H1 (cell line): ENCODE measurements around the gene RUBCN. TPM values are rescaled to one million over a fixed set of nuclear protein-coding genes. Genes with fewer than 3 reads are reported as not detected.

Source experiments
- CTCF ChIA-PET: fragments of 300-600 bp; sonication (Branson Sonifier 250); formaldehyde crosslinking; loops from one replicate; lab custom pipeline; 2021; ENCODE audit not compliant: partially characterized antibody; lab: Charles Lee
- POLR2A ChIA-PET: fragments of 300-600 bp; sonication (Branson Sonifier 250); formaldehyde crosslinking; loops from one replicate; lab custom pipeline; 2021; ENCODE audit warnings: inconsistent platforms; ENCODE audit not compliant: partially characterized antibody; lab: Charles Lee
- DNase-seq, 2 experiments: peaks; one replicate each; pipeline versions ENCODE4 v3.0.0 to v3.0.0-alpha.2; 2010 to 2022; ENCODE audit warnings: low spot score in 2 of 2, low read depth in 1 of 2, mixed read lengths in 1 of 2
- FAIRE-seq: peaks from 2 replicates; lab custom pipeline; 2011; peaks lifted over from hg19 to GRCh38; lab: Jason Lieb, UNC
- H2AFZ ChIP-seq: 2 replicates; pipeline ENCODE4 v1.8.1; 2012; ENCODE audit warnings: low read length, inconsistent platforms
- H2AK5ac ChIP-seq: 2 replicates; pipeline ENCODE4 v1.6.1; 2013; ENCODE audit warnings: low read depth, low read length
- H2BK120ac ChIP-seq: replicated peaks from 2 replicates; pipeline ENCODE3; 2013; ENCODE audit warnings: low read depth, low read length, inconsistent platforms
- H2BK12ac ChIP-seq: 2 replicates; pipeline ENCODE4 v1.6.1; 2013; ENCODE audit warnings: low read depth, low read length
- H2BK15ac ChIP-seq: 2 replicates; pipeline ENCODE4 v1.6.1; 2013; ENCODE audit warnings: low read length
- H2BK20ac ChIP-seq: 2 replicates; pipeline ENCODE4 v1.6.1; 2013; ENCODE audit warnings: low read length
- H2BK5ac ChIP-seq: 2 replicates; pipeline ENCODE4 v1.6.1; 2013; ENCODE audit warnings: low read depth, low read length
- H3K14ac ChIP-seq: 2 replicates; pipeline ENCODE4 v1.6.1; 2013; ENCODE audit warnings: inconsistent platforms; ENCODE audit not compliant: insufficient read length
- H3K18ac ChIP-seq: 2 replicates; pipeline ENCODE4 v1.6.1; 2013; ENCODE audit warnings: low read length; ENCODE audit errors: extremely low read depth
- H3K23ac ChIP-seq: 2 replicates; pipeline ENCODE4 v1.6.1; 2013; ENCODE audit warnings: inconsistent platforms; ENCODE audit not compliant: insufficient read length
- H3K23me2 ChIP-seq: 2 replicates; pipeline ENCODE4 v1.6.1; 2013; ENCODE audit warnings: low read depth, low read length
- H3K27ac ChIP-seq: 2 replicates; pipeline ENCODE4 v1.6.1; 2011; ENCODE audit warnings: low read depth, low read length, inconsistent platforms
- H3K27me3 ChIP-seq, 4 experiments: replicated peaks in 1 of 4; 1 replicate in 1 of 4; 2 replicates in 3 of 4; pipeline versions ENCODE4 v1.6.1 to v1.8.1; 2011 to 2013; ENCODE audit warnings: low read length in 3 of 4, mild to moderate bottlenecking in 3 of 4, inconsistent platforms in 2 of 4, mixed read lengths in 2 of 4, moderate library complexity in 1 of 4; ENCODE audit not compliant: control insufficient read depth in 3 of 4, insufficient read depth in 3 of 4; ENCODE audit errors: extremely low read depth in 1 of 4
- H3K36me3 ChIP-seq, 4 experiments: 2 replicates each; pipeline versions ENCODE4 v1.6.1 to v1.8.1; 2011 to 2013; ENCODE audit warnings: mild to moderate bottlenecking in 4 of 4, low read length in 3 of 4, moderate library complexity in 2 of 4, control low read depth in 1 of 4, inconsistent platforms in 1 of 4; ENCODE audit not compliant: insufficient read depth in 4 of 4, control insufficient read depth in 2 of 4
- H3K4ac ChIP-seq: replicated peaks from 2 replicates; pipeline ENCODE3; 2013; ENCODE audit warnings: low read length, low read depth, mixed read lengths, inconsistent platforms; ENCODE audit not compliant: insufficient read length
- H3K4me1 ChIP-seq, 4 experiments: replicated peaks in 1 of 4; 1 replicate in 1 of 4; 2 replicates in 3 of 4; pipeline versions ENCODE4 v1.6.1 to v1.8.1; 2011 to 2013; ENCODE audit warnings: low read length in 3 of 4, inconsistent platforms in 2 of 4, mixed read lengths in 1 of 4; ENCODE audit not compliant: insufficient read depth in 4 of 4, control insufficient read depth in 3 of 4
- H3K4me2 ChIP-seq, 2 experiments: 2 replicates each; pipeline versions ENCODE4 v1.6.1 to v1.8.1; 2011 to 2013; ENCODE audit warnings: low read depth in 2 of 2, low read length in 2 of 2, control low read depth in 1 of 2, inconsistent platforms in 1 of 2, mild to moderate bottlenecking in 1 of 2; ENCODE audit not compliant: insufficient read depth in 1 of 2
- H3K4me3 ChIP-seq, 4 experiments: fragments of 200-600, 300-600 bp in 1 of 4; sonication (generic), shearing (Covaris generic), sonication (Bioruptor Twin) in 1 of 4; 2 replicates each; pipeline versions ENCODE4 v1.5.1 to v1.8.1; 2011 to 2016; ENCODE audit warnings: low read length in 4 of 4, low read depth in 3 of 4, control low read depth in 2 of 4, inconsistent platforms in 2 of 4, mild to moderate bottlenecking in 2 of 4, mixed read lengths in 1 of 4, moderate library complexity in 1 of 4; ENCODE audit not compliant: insufficient read depth in 2 of 4; ENCODE audit errors: extremely low read depth in 1 of 4
- H3K56ac ChIP-seq: replicated peaks from 2 replicates; pipeline ENCODE3; 2013; ENCODE audit warnings: low read depth, mild to moderate bottlenecking, mixed read lengths, low read length, inconsistent platforms; ENCODE audit not compliant: insufficient read length
- H3K79me1 ChIP-seq: 2 replicates; pipeline ENCODE4 v1.6.1; 2013; ENCODE audit warnings: low read depth, low read length, control low read depth
- H3K79me2 ChIP-seq, 2 experiments: 2 replicates each; pipeline versions ENCODE4 v1.6.1 to v1.8.1; 2012 to 2013; ENCODE audit warnings: low read length in 2 of 2, mild to moderate bottlenecking in 2 of 2, inconsistent platforms in 1 of 2; ENCODE audit not compliant: insufficient read depth in 2 of 2, control insufficient read depth in 1 of 2
- H3K9ac ChIP-seq, 4 experiments: replicated peaks in 1 of 4; 1 replicate in 1 of 4; 2 replicates in 3 of 4; pipeline versions ENCODE4 v1.6.1 to v1.8.1; 2011 to 2013; ENCODE audit warnings: low read depth in 3 of 4, low read length in 3 of 4, control low read depth in 2 of 4, mild to moderate bottlenecking in 2 of 4, moderate library complexity in 2 of 4, inconsistent platforms in 1 of 4; ENCODE audit errors: extremely low read depth in 1 of 4
- H3K9me3 ChIP-seq, 2 experiments: 2 replicates each; pipeline versions ENCODE4 v1.6.1 to v1.8.1; 2012 to 2013; ENCODE audit warnings: mild to moderate bottlenecking in 2 of 2, moderate library complexity in 2 of 2, control low read depth in 1 of 2, inconsistent platforms in 1 of 2, low read depth in 1 of 2, low read length in 1 of 2, mixed read lengths in 1 of 2; ENCODE audit not compliant: insufficient read depth in 2 of 2
- H4K20me1 ChIP-seq, 2 experiments: replicated peaks in 1 of 2; 2 replicates each; pipeline versions ENCODE3 to v1.8.1; 2011 to 2013; ENCODE audit warnings: inconsistent platforms in 2 of 2, low read length in 2 of 2, mild to moderate bottlenecking in 1 of 2; ENCODE audit not compliant: insufficient read depth in 2 of 2, control insufficient read depth in 1 of 2
- H4K5ac ChIP-seq: 2 replicates; pipeline ENCODE4 v1.6.1; 2013; ENCODE audit warnings: low read length, low read depth, mixed read lengths, inconsistent platforms; ENCODE audit not compliant: insufficient read length
- H4K8ac ChIP-seq: 2 replicates; pipeline ENCODE4 v1.8.0; 2013; ENCODE audit warnings: mild to moderate bottlenecking, moderate library complexity, low read length, inconsistent platforms; ENCODE audit not compliant: insufficient read depth; ENCODE audit errors: extremely low read depth
- H4K91ac ChIP-seq: replicated peaks from 2 replicates; pipeline ENCODE3; 2013; ENCODE audit warnings: low read length, mixed read lengths, inconsistent platforms; ENCODE audit not compliant: insufficient read length
- BACH1 ChIP-seq: IDR thresholded peaks from 2 replicates; pipeline ENCODE4 v1.6.1; 2012; ENCODE audit warnings: low read length, improper control_type of control experiment
- CHD1 ChIP-seq: IDR thresholded peaks from 2 replicates; pipeline ENCODE4 v1.6.1; 2012; ENCODE audit warnings: low read depth, low read length, improper control_type of control experiment
- MAFK ChIP-seq: IDR thresholded peaks from 2 replicates; pipeline ENCODE4 v1.6.1; 2012; ENCODE audit warnings: low read depth, mild to moderate bottlenecking, improper control_type of control experiment, low read length
- SAP30 ChIP-seq: fragments of 300-600 bp; sonication (generic); IDR thresholded peaks from 2 replicates; pipeline ENCODE4 v1.7.1; 2012; ENCODE audit warnings: low read length, moderate library complexity, mild to moderate bottlenecking, inconsistent platforms; ENCODE audit not compliant: insufficient read depth, insufficient replicate concordance
- SIN3A ChIP-seq, 2 experiments: IDR thresholded peaks in 1 of 2; conservative IDR thresholded peaks in 1 of 2; 2 replicates each; pipeline ENCODE4 v1.6.1; 2011 to 2012; ENCODE audit warnings: low read length in 2 of 2, improper control_type of control experiment in 1 of 2, low read depth in 1 of 2, mild to moderate bottlenecking in 1 of 2
- TCF12 ChIP-seq: IDR thresholded peaks from 2 replicates; pipeline ENCODE4 v1.6.1; 2011; ENCODE audit warnings: low read depth, mild to moderate bottlenecking, low read length
- polyA plus RNA-seq, 7 experiments: library from polyadenylated mRNA; depleted of rRNA in 3 of 7; stranded (reverse) in 5 of 7; unstranded in 2 of 7; fragments of >200 nt in 5 of 7; fragments of 200-250 nt in 2 of 7; gene quantifications; 1 replicate in 5 of 7; 2 replicates in 1 of 7; 4 replicates in 1 of 7; pipeline versions ENCODE4 v1.2.1 to v1.2.3, GENCODE V29; 2011 to 2013; ENCODE audit warnings: missing spikeins in 2 of 7, mixed read lengths in 2 of 7
- total RNA-seq: library from RNA; stranded (reverse); fragmentation: NEBNext Ultra II Directional; extraction: Animal tissue kit (Norgen Biotek cat#: 25700); gene quantifications from 2 replicates; pipeline ENCODE4 v1.2.1, GENCODE V29; 2021

Gene RUBCN
- total and polyA plus RNA-seq, 2 of the 8 experiments (the other 6 are each of a cell fraction or from before 2014, with no cell fraction given), result 9.3 to 21.9 TPM

- H2BK20ac ChIP-seq, result no peak overlapping the region
- CTCF ChIA-PET, result no interaction called here
- no peak overlapping the region for H3K27ac ChIP-seq
- no peak overlapping the region for H4K8ac ChIP-seq
- no peaks in the 10 kb centered on the region for H3K4me1 ChIP-seq
- H4K5ac ChIP-seq, result no peak overlapping the region
- H2BK5ac ChIP-seq, result no peak overlapping the region
- no peaks in the 10 kb centered on the region for H3K27me3 ChIP-seq
- H3K56ac ChIP-seq, result no peak overlapping the region
- no peaks in the 10 kb centered on the region; the same call in 1 of the 2 replicates for H3K23me2 ChIP-seq
- H3K4me2 ChIP-seq, result no peak overlapping the region
- H3K4me3 ChIP-seq, result no peak overlapping the region
- H3K18ac ChIP-seq, result no peak overlapping the region
- no peaks in the 10 kb centered on the region for H3K36me3 ChIP-seq
- no peak overlapping the region for H3K14ac ChIP-seq
- H4K20me1 ChIP-seq, result no peaks in the 10 kb centered on the region
- 0 out of 4 replicates have a peak, but pooled peaks cover 3 to 5% of the 10 kb centered on the region in 2 experiments for H3K9me3 ChIP-seq
- H3K23ac ChIP-seq, result no peak overlapping the region
- DNase-seq (no peak), FAIRE-seq (no peak)
- H3K79me2 ChIP-seq, result no peaks in the 10 kb centered on the region
- H2BK15ac ChIP-seq, result no peak overlapping the region
- no peak overlapping the region for H4K91ac ChIP-seq
- no peak overlapping the region for H2AK5ac ChIP-seq
- H3K4ac ChIP-seq, result no peak overlapping the region
- H2BK12ac ChIP-seq, result no peak overlapping the region
- no peak overlapping the region for H3K9ac ChIP-seq
- POLR2A ChIA-PET, result no interaction called here
- no peaks in the 10 kb centered on the region for H3K79me1 ChIP-seq
- H2AFZ ChIP-seq, result no peak overlapping the region
- H2BK120ac ChIP-seq, result no peak overlapping the region
- TF ChIP-seq MAFK (no peak), TCF12 (no peak), CHD1 (no peak), SAP30 (no peak), BACH1 (no peak), SIN3A (conservative IDR thresholded peaks at IDR 0.05 in 1 of 2, IDR thresholded peaks at IDR 0.05 in 1 of 2; ENCODE audit: low read depth in 1 of 2, low read length in 2 of 2) (no peak)
Observed at GRCh38 chr3:197761784-197762183, 25.1 kb upstream of the RUBCN start.
